Liver (tissue), 9 donors: ENCODE measurements around the gene LTK. TPM values are rescaled to one million over a fixed set of nuclear protein-coding genes. Genes with fewer than 3 reads are reported as not detected.

ENCODE experiments used
- DNase-seq: peaks from one replicate; pipeline ENCODE4 v3.0.0-alpha.2; 2017; ENCODE audit warnings: low spot score
- H3K27ac ChIP-seq, 2 donors: one replicate each; pipeline ENCODE4 v1.7.0; 2013; ENCODE audit warnings: inconsistent platforms in 2 of 2, low read length in 2 of 2, control low read depth in 1 of 2, low read depth in 1 of 2, mild to moderate bottlenecking in 1 of 2
- H3K27me3 ChIP-seq, 4 donors: one replicate each; pipeline versions ENCODE4 v1.6.1 to v1.7.0; 2013; ENCODE audit warnings: low read length in 3 of 4, inconsistent platforms in 1 of 4, mild to moderate bottlenecking in 1 of 4, moderate library complexity in 1 of 4; ENCODE audit not compliant: control insufficient read depth in 4 of 4, insufficient read depth in 4 of 4
- H3K36me3 ChIP-seq, 4 donors: one replicate each; pipeline versions ENCODE4 v1.6.1 to v1.7.0; 2013; ENCODE audit warnings: low read length in 3 of 4, mild to moderate bottlenecking in 3 of 4, low read depth in 1 of 4, moderate library complexity in 1 of 4; ENCODE audit not compliant: control insufficient read depth in 4 of 4, insufficient read depth in 3 of 4
- H3K4me1 ChIP-seq, 4 donors: one replicate each; pipeline versions ENCODE4 v1.6.1 to v1.7.0; 2013; ENCODE audit warnings: low read length in 3 of 4, mild to moderate bottlenecking in 3 of 4, moderate library complexity in 1 of 4; ENCODE audit not compliant: control insufficient read depth in 4 of 4, insufficient read depth in 4 of 4
- H3K4me3 ChIP-seq, 3 donors: one replicate each; pipeline versions ENCODE4 v1.6.1 to v1.7.0; 2013; ENCODE audit warnings: low read length in 3 of 3, control low read depth in 1 of 3, low read depth in 1 of 3, mild to moderate bottlenecking in 1 of 3
- H3K9ac ChIP-seq, 2 donors: one replicate each; pipeline ENCODE4 v1.7.0; 2013; ENCODE audit warnings: low read length in 2 of 2, mild to moderate bottlenecking in 2 of 2, moderate library complexity in 2 of 2, control low read depth in 1 of 2, low read depth in 1 of 2
- H3K9me3 ChIP-seq, 4 donors: one replicate each; pipeline versions ENCODE4 v1.6.1 to v1.7.0; 2013; ENCODE audit warnings: low read length in 3 of 4; ENCODE audit not compliant: control insufficient read depth in 4 of 4
- FOXA1 ChIP-seq: IDR thresholded peaks from 2 replicates; pipeline ENCODE4 v1.6.1; 2016; ENCODE audit warnings: antibody characterized with exemption
- FOXA2 ChIP-seq: IDR thresholded peaks from 2 replicates; pipeline ENCODE4 v1.6.1; 2016; ENCODE audit warnings: antibody characterized with exemption
- GABPA ChIP-seq, 2 donors: IDR thresholded peaks in 1 of 2; conservative IDR thresholded peaks in 1 of 2; 2 replicates each; pipeline ENCODE4 v1.6.1; 2016; ENCODE audit warnings: antibody characterized with exemption in 2 of 2, mild to moderate bottlenecking in 1 of 2, moderate library complexity in 1 of 2
- HNF4A ChIP-seq, 2 donors: conservative IDR thresholded peaks; 2 replicates each; pipeline ENCODE4 v1.6.1; 2016; ENCODE audit warnings: antibody characterized with exemption in 2 of 2, mild to moderate bottlenecking in 2 of 2
- JUND ChIP-seq, 2 donors: IDR thresholded peaks; 2 replicates each; pipeline ENCODE4 v1.6.1; 2016; ENCODE audit warnings: antibody characterized with exemption in 2 of 2
- MAX ChIP-seq: IDR thresholded peaks from 2 replicates; pipeline ENCODE4 v1.6.1; 2016; ENCODE audit warnings: antibody characterized with exemption
- NR2F2 ChIP-seq: IDR thresholded peaks from 2 replicates; pipeline ENCODE4 v1.6.1; 2016; ENCODE audit warnings: antibody characterized with exemption
- RAD21 ChIP-seq, 2 donors: IDR thresholded peaks; 2 replicates each; pipeline ENCODE4 v1.6.1; 2016; ENCODE audit warnings: antibody characterized with exemption in 2 of 2, mild to moderate bottlenecking in 2 of 2
- RXRA ChIP-seq, 2 donors: IDR thresholded peaks; 2 replicates each; pipeline ENCODE4 v1.6.1; 2017 to 2018; ENCODE audit warnings: antibody characterized with exemption in 2 of 2, mild to moderate bottlenecking in 1 of 2
- SP1 ChIP-seq: IDR thresholded peaks from 2 replicates; pipeline ENCODE4 v1.6.1; 2018; ENCODE audit warnings: antibody characterized with exemption, mild to moderate bottlenecking
- YY1 ChIP-seq: IDR thresholded peaks from 2 replicates; pipeline ENCODE4 v1.6.1; 2016; ENCODE audit warnings: antibody characterized with exemption, mild to moderate bottlenecking
- ZBTB33 ChIP-seq: IDR thresholded peaks from 2 replicates; pipeline ENCODE4 v1.6.1; 2016; ENCODE audit warnings: antibody characterized with exemption
- WGBS: extraction: QIAGEN DNeasy Blood & Tissue Kit; methylation state at CpG from one replicate; pipeline ENCODE4 v1.1.7; 2013; 5-methylcytosine and 5-hydroxymethylcytosine counted together
- polyA plus RNA-seq, 2 donors: library from polyadenylated mRNA; stranded (reverse) in 1 of 2; unstranded in 1 of 2; fragments of 200-250 nt in 1 of 2; fragments of >200 nt in 1 of 2; fragmentation: Nextera tagmentation in 1 of 2; extraction: Ambion mirVana in 1 of 2; gene quantifications; one replicate each; pipeline versions ENCODE4 v1.2.1 to v1.2.3, GENCODE V29; 2013 to 2015
- total RNA-seq, 2 donors: library from RNA; depleted of rRNA; stranded (reverse); fragments of >200 nt; gene quantifications; one replicate each; pipeline ENCODE4 v1.2.3, GENCODE V29; 2014
- TF ChIP-seq, protein P1 (sequence below): IDR thresholded peaks from 2 replicates; pipeline ENCODE4 v1.6.1; 2016; ENCODE audit warnings: antibody characterized with exemption, mild to moderate bottlenecking
- TF ChIP-seq, protein P2 (sequence below): fragments of 150-350 bp; IDR thresholded peaks from 2 replicates; pipeline ENCODE4 v1.5.1; 2017; ENCODE audit warnings: improper control_type of control experiment, low read depth, low read length; ENCODE audit not compliant: missing input control
- TF ChIP-seq, protein P3 (sequence below): IDR thresholded peaks from 2 replicates; pipeline ENCODE4 v1.6.1; 2016; ENCODE audit warnings: antibody characterized with exemption
- donor health status: healthy.
- donor health status: healthy.
- donor health status: healthy.
- donor health status: healthy.
- donor health status: healthy.

LTK gene
- total and polyA plus RNA-seq, 4 donors = 0.86 to 3.0 (median 2.0) TPM

DNA sequence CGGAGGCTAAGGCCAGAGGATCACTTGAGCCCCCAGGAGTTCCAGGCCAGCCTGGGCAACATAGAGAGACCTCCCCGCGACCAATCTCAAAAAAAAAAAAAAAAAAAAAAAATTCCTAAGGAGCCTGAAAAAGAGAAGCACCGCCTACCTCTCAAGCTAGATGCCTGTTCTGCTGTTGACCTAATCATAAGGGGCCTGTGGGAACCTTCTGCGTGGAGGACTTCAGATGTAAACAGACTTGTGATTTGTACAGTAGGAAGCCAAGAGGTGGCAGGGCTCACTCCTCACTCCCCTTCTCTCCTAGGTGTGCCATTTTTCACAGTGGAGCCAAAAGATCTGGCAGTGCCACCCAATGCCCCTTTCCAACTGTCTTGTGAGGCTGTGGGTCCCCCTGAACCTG is 48.6 kb upstream of the LTK start:
- DNase-seq = no peak
- Histone ChIP-seq H3K27ac (no peak overlapping the region), H3K9me3 (no peaks in the 10 kb centered on the region), H3K4me1 (peaks cover 0 to 14% (median 9%) of the 10 kb centered on the region in 4 donors), H3K27me3 (no peaks in the 10 kb centered on the region), H3K36me3 (no peaks in the 10 kb centered on the region), H3K4me3 (no peak overlapping the region), H3K9ac (no peak overlapping the region)
- no peak for TF ChIP-seq NR2F2
- no peak for TF ChIP-seq FOXA1
- no peak for TF ChIP-seq JUND (IDR thresholded peaks at IDR 0.05)
- TF ChIP-seq ZBTB33 = no peak
- TF ChIP-seq, protein P1, sequence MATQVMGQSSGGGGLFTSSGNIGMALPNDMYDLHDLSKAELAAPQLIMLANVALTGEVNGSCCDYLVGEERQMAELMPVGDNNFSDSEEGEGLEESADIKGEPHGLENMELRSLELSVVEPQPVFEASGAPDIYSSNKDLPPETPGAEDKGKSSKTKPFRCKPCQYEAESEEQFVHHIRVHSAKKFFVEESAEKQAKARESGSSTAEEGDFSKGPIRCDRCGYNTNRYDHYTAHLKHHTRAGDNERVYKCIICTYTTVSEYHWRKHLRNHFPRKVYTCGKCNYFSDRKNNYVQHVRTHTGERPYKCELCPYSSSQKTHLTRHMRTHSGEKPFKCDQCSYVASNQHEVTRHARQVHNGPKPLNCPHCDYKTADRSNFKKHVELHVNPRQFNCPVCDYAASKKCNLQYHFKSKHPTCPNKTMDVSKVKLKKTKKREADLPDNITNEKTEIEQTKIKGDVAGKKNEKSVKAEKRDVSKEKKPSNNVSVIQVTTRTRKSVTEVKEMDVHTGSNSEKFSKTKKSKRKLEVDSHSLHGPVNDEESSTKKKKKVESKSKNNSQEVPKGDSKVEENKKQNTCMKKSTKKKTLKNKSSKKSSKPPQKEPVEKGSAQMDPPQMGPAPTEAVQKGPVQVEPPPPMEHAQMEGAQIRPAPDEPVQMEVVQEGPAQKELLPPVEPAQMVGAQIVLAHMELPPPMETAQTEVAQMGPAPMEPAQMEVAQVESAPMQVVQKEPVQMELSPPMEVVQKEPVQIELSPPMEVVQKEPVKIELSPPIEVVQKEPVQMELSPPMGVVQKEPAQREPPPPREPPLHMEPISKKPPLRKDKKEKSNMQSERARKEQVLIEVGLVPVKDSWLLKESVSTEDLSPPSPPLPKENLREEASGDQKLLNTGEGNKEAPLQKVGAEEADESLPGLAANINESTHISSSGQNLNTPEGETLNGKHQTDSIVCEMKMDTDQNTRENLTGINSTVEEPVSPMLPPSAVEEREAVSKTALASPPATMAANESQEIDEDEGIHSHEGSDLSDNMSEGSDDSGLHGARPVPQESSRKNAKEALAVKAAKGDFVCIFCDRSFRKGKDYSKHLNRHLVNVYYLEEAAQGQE = no peak
- 73% methylated on average over 5 of the region's 5 CpGs for WGBS

GRCh38 chr15:41561777-41562145 is 48.1 kb upstream of the LTK start:
- 77% methylated on average over 3 of the region's 3 CpGs for WGBS
- Histone ChIP-seq H3K36me3 (no peaks in the 10 kb centered on the region), H3K4me3 (no peak overlapping the region), H3K9me3 (no peaks in the 10 kb centered on the region), H3K27ac (no peak overlapping the region), H3K9ac (no peak overlapping the region), H3K27me3 (no peaks in the 10 kb centered on the region), H3K4me1 (peaks cover 0 to 14% (median 9%) of the 10 kb centered on the region in 4 donors)
- no peak for DNase-seq
- TF ChIP-seq FOXA2 (no peak), MAX (no peak), SP1 (no peak), RAD21 (IDR thresholded peaks at IDR 0.05) (no peak), GABPA (IDR thresholded peaks at IDR 0.05 in 1 of 2, conservative IDR thresholded peaks at IDR 0.05 in 1 of 2) (no peak), YY1 (no peak), JUND (IDR thresholded peaks at IDR 0.05) (no peak), RXRA (IDR thresholded peaks at IDR 0.05) (no peak), HNF4A (conservative IDR thresholded peaks at IDR 0.05) (no peak), FOXA1 (no peak)
- TF ChIP-seq, protein P2, sequence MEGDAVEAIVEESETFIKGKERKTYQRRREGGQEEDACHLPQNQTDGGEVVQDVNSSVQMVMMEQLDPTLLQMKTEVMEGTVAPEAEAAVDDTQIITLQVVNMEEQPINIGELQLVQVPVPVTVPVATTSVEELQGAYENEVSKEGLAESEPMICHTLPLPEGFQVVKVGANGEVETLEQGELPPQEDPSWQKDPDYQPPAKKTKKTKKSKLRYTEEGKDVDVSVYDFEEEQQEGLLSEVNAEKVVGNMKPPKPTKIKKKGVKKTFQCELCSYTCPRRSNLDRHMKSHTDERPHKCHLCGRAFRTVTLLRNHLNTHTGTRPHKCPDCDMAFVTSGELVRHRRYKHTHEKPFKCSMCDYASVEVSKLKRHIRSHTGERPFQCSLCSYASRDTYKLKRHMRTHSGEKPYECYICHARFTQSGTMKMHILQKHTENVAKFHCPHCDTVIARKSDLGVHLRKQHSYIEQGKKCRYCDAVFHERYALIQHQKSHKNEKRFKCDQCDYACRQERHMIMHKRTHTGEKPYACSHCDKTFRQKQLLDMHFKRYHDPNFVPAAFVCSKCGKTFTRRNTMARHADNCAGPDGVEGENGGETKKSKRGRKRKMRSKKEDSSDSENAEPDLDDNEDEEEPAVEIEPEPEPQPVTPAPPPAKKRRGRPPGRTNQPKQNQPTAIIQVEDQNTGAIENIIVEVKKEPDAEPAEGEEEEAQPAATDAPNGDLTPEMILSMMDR = no peak
- TF ChIP-seq, protein P3, sequence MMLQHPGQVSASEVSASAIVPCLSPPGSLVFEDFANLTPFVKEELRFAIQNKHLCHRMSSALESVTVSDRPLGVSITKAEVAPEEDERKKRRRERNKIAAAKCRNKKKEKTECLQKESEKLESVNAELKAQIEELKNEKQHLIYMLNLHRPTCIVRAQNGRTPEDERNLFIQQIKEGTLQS = no peak
